GM21515 (cell line): ENCODE data around the gene RPN2.

Experiments used
- ATAC-seq: cut with Tn5 transposase; IDR thresholded peaks from one replicate; pipeline ENCODE4 v1.9.1; 2021; ENCODE audit not compliant: unreplicated experiment

RPN2 gene

DNA sequence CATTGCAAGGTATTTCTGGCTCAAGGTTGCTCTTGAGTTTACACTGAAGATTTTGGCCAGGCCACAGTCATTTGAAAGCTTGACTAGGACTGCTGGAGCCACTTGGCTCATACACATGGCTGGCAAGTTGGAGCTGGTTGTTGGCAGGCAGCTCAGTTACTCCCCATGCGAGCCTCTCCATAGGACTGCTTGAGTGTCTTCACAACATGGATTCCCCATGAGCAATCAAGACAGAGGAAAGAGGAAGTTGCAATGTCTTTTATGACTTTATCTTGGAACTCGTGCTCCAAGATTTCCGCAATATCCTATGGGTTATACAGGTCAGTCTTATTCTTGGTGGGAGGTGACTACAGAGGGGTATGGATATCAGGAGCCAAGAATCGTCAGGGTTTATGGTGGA is 109.0 kb downstream of the RPN2 start:
- ATAC-seq, result no peak

DNA sequence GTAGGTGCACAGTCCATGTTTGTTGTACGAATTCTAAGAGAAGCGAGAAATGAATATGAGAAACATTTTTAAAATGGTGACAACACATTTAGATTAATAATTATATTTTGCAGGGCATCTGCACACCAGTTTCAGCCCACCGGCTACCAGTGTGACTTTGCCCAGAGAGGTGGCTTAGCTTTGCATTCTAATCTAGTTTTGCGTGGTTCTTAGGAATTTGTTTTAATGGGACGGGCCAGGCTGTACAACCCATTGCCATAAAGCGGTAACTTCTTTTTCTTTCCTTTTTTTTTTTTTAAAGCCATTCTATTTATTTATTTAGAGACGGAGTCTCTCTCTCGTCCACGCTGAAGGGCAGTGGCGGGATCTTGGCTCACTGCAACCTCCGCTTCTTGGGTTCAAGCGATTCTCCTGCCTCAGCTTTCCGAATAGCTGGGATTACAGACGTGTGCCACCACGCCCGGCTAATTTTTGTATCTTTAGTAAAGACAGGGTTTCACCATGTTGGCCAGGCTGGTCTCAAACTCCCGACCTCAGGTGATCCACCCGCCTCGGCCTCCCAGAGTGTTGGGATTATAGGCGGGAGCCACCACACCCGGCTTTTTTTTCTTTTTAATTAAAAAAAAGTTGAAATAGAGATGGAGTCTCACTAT is 111.2 kb downstream of the RPN2 start:
- ATAC-seq, result no peak
